Stimulated activated CD8-positive, alpha-beta memory T cell treated with anti-CD3 and anti-CD28 coated beads, Interleukin-15, amount 100 ng/mL, for 48 hours (primary cell): ENCODE measurements around the gene SLC12A6.
"Not testable (repeated sequence)": the region's sequence is repeated elsewhere in the genome, so short reads cannot be mapped to it uniquely, and the experiment has no call there.

Source experiments
- DNase-seq, 2 donors: peaks; one replicate each; pipeline ENCODE4 v3.0.0-alpha.2; 2020; ENCODE audit warnings: low read depth in 2 of 2

The SLC12A6 gene

DNA sequence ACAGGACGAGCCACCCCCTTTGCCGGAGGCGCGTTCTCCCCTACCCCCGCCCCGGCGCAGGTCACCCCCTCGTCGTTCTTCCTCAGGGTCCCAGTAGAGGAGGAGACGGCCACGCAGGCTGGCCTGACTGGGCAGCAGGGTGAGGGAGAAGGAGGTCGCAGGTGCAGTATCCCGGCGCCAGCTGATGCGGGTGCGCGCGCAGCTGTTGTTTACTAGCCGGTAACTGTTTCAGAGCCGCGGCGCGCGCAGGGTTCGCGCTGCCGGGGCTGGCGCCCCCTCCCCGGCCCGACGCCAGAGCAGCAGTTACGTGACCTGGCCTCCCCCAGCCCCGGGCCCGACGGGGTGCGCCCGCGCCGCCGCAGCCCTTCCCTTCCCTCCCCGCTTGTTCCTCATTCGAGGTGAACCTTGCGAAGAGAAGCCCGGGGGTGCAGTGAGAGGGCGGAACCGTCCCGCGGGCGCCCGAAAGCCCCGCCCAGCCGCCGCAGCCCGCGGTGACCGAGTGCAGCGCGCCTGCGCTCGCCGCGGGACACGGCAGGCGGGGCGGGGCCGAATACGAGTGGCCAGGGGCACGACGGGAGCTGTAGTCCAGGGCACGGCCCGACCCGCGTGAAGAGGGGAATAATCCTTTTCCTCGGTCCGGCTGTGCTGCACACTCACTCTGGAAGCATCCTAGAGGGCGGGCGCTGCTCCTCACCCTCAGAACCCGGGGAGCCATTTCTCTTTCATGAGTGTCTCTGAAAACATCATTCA lies at the start of gene SLC12A6:
Gene SLC12A6 (minus strand): TSS at position 225 of the 750 bp plus-strand sequence. CDS start 1,101 bp downstream, outside the sequence.
- DNase-seq = peak; percentile 85 to 89

GRCh38 chr15:34381829-34382521 lies 44.4 kb upstream of the SLC12A6 start:
- not testable (repeated sequence) for DNase-seq

GRCh38 chr15:34380491-34380890 lies 42.9 kb upstream of the SLC12A6 start:
- not testable (repeated sequence) for DNase-seq

GRCh38 chr15:34376856-34377255 lies 39.3 kb upstream of the SLC12A6 start:
- DNase-seq = no peak

DNA sequence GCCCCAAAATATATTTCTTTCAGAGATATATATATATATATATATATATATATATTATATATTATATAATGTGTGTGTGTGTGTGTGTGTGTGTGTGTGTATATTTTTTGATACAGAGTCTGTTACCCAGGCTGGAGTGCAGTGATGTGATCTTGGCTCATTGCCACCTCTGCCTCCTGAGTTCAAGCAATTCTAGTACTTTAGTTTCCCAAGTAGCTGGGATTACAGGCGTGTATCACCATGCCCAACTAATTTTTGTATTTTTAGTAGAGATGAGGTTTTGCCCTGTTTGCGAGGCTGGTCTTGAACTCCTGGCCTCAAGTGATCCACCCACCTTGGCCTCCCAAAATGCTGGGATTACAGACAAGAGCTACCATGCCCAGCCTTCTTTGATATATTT lies 38.0 kb upstream of the SLC12A6 start:
- not testable (repeated sequence) for DNase-seq

- DNase-seq = no peak
Observed at GRCh38 chr15:34374816-34375215, 37.2 kb upstream of the SLC12A6 start.

- DNase-seq = no peak
Observed at GRCh38 chr15:34373951-34374350, 36.4 kb upstream of the SLC12A6 start.

DNA sequence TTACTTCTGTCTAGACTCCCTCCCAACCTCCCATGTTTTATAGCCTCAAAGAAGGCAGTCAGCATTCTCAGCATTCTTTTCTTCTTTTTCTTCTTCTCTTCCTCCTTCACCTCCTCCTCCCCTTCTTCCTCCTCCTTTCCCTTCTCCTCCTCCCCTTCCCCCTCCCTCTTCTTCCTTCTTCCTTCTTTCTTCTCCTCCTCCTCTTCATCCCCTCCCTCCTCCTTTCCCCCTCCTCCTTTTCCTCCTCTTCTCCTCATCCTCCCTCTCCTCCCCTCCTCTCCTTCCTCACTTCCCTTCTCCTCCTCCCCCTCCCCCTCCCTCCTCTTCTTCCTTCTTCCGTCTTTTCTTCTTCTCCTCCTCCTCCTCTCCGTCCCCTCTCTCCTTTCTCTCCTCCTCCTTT lies 33.1 kb upstream of the SLC12A6 start:
- no peak for DNase-seq

GRCh38 chr15:34370129-34370528 lies 32.5 kb upstream of the SLC12A6 start:
- no peak for DNase-seq

DNA sequence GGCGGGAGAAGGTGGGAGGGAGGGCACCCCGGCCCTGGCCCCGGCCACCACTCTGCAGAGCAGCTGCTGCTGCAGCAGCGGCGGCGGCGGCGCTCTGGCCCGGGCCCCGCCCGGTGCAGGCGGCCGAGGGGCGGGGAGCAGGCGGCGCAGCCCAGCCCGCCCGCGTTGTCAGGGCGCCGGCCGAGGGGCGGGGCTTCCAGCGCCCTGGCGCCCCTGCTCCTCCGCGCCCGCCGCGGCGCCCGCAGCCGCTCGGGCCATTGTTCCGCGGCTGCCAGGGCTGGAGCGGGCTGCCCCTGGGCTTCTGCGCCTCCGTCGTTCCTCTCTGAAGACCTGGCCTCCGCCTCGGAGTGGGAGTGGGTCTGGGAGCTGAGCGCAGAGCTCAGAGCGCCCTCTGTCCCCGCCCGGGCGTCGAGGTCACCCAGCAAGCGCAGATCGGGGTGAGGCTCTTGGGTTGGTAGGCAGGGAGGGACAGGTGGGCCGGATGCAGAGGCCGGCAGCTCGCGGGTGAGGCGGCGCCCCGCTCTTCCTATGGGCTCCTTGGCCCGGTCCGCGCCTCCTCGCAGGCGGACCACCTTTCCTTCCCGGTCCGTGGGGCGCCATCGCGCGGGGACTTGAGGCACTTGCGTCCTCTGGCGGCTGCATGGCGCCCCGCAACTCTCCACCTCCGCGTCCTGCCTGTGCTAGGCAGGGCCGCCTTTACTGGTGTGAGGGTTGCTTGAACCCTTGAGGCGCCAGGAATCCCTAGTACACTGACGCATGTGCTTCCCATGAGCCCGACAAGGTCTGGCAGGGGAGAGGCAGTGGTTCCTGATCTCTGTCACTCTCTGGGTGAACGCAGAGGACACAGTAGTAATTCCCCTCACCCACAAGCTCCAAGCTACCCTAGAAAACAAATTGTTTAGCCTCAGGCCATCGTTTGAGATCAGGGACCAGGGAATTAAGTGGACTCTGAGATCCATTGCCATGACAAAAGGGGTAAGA lies 29.8 kb upstream of the SLC12A6 start, which contains the start of gene LPCAT4:
Gene LPCAT4 (minus strand): TSS at position 96 of the 981 bp plus-strand sequence. CDS start 96 bp downstream, outside the sequence.
- peak; percentile 83 to 84 for DNase-seq

DNA sequence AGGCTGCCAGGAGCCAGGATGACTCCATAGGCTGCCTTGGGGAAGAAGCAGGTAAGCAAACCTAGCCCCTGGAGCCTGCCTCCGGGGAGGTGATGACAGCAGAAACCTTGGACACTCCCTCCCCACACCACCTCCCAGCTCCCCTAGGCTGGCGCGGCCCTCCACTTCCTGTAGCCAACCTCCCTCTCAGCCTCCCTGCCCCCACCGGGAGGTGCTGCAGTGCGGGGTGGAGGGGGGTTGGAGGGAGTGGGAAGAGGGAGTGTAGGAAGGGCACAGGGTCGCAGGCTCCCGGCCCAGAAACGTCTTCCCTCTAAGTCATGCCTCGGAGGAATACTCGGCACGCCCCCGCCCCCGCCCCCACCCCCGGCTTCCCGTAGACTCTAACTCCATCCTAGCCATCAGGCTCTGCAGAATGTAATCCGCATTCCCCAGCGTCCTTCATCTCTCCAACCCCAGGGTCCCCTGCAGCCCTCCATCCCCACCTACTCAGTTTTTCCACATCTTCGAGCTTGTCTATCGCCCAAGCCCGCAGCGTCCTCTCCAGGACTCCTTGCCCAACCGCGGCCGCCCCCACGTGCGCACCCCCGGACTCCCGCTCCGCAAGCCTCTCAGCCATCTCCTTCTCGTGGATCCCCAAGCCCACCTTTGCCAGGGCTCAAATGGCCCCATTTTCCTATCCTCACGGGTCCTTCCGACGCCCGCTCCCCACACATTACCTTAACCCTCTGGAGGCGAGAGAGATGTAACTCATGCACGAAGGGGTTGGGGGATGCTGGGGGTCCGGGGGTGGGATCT lies 28.9 kb upstream of the SLC12A6 start:
- DNase-seq = peak in 1 of 2 donors; percentile 55

DNA sequence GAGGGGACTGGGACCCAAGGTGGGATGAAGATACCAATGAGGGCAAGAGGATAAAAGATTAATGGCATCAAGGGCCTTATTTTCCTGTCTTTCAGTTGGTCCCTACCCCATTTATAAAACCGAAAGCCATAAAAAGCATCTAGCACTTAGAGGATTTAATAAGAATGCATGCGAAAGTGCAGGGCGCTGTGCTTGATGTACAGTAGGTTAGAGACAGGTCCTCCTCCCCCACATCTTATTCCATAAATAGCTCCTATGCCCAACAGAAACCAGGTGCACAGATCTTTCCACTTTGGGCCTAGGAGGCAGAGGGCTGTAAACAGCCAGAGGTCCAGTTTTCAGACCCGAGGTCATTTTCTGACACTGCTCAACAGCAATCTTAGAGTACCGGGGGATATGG lies 28.3 kb upstream of the SLC12A6 start:
- no peak for DNase-seq

- no peak for DNase-seq
Observed at GRCh38 chr15:34365091-34365825, 27.7 kb upstream of the SLC12A6 start.

DNA sequence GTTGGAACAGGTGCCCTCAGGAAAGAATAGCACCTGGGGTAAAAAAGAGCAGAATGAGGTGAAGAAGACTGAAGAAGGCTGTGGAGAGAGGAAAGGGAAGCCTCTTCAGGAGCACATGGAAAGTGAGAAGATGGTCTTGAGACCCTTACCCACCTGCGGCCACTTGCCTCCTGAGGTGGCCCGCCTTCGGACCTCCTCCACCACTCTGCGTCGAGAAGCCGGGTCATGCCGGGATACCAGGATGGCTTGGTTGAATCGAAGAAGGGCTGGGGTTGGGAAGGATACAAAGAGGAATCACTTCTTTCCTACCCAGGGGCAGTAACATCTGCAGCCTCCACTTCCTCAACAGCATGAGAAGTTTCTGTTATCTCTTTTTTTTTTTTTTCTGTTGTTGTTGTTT lies 26.5 kb upstream of the SLC12A6 start:
- no peak for DNase-seq

GRCh38 chr15:34362047-34362773 lies 24.6 kb upstream of the SLC12A6 start:
- no peak for DNase-seq

GRCh38 chr15:34361278-34361677 lies 23.7 kb upstream of the SLC12A6 start:
- no peak for DNase-seq

GRCh38 chr15:34360298-34360697 lies 22.7 kb upstream of the SLC12A6 start:
- DNase-seq = no peak

DNA sequence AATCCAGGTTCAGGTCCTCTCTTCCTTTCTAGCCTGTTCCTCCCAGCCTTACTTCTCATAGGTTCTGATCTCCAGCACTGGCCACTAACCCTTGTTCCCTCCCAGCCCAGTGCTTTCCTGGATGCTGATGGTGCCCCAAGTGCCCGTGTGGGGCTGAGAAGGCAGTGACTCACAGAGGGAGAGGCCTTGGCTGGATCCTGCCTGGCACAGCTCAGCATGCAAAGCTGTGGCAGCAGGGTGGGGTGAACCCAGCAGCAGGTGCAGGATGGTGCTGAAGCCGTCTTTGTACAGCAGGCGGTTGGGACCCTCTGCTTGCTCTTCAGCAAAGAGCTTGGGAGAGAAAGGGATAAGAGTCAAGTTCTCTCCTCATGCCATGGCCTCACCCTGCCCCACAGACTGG lies 21.8 kb upstream of the SLC12A6 start:
- no peak for DNase-seq

- no peak for DNase-seq
Observed at GRCh38 chr15:34358948-34359347, 21.4 kb upstream of the SLC12A6 start.

DNA sequence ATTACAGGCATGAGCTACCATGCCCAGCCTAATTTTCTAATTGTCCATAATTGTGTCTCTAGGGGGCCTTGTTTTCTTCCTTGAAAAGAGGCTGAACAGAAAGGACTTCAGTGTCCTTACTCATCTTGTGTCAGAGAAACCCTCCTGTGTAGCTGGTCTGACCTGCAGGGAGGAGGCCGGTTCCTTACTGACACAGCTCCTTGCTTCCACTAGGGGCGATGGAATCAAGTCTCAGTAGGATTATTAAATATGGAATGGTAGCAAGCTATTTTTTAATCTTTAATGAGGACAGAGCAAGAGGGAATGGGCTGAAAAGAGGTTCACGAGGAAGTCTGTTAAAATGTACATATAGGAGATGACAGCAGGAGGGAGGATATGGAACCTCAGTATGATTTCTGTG lies 20.8 kb upstream of the SLC12A6 start:
- DNase-seq = no peak
